ENCODE results near the gene HOXA4.

- TF ChIP-seq CTCF (IDR thresholded peaks at IDR 0.05; ENCODE audit: control extremely low read depth in 1 of 3, insufficient read depth in 1 of 3, low read depth in 1 of 3, low read length in 3 of 3) (no peak), SAP30 (IDR thresholded peaks at IDR 0.05; ENCODE audit: insufficient read depth, insufficient replicate concordance, low read length) (no peak)
Measured at GRCh38 chr7:27111042-27111750, 19.4 kb downstream of the HOXA4 start.
